HepG2 (cell line): ENCODE results near the gene SYTL2. TPM values are rescaled to one million over a fixed set of nuclear protein-coding genes. Genes with fewer than 3 reads are reported as not detected.

ENCODE experiments used
- ARNT ChIP-seq: fragments of 450-650 bp; IDR thresholded peaks from 2 replicates; pipeline ENCODE4 v1.6.1; 2017
- BCL6 ChIP-seq: IDR thresholded peaks from 2 replicates; pipeline ENCODE4 v1.6.1; 2016; ENCODE audit warnings: missing genetic modification reagents, missing compliant biosample characterization
- ELF1 ChIP-seq: sonication (generic); formaldehyde crosslinking; IDR thresholded peaks from 2 replicates; pipeline ENCODE4 v1.4.0; 2020; ENCODE audit warnings: missing genetic modification reagents
- FOXJ3 ChIP-seq: sonication (generic); formaldehyde crosslinking; IDR thresholded peaks from 2 replicates; pipeline ENCODE4 v1.4.0; 2020; ENCODE audit warnings: missing genetic modification reagents, mild to moderate bottlenecking, borderline replicate concordance
- GATAD1 ChIP-seq: IDR thresholded peaks from 2 replicates; pipeline ENCODE4 v1.6.1; 2016; ENCODE audit warnings: missing genetic modification reagents, missing compliant biosample characterization
- HHEX ChIP-seq: IDR thresholded peaks from 2 replicates; pipeline ENCODE4 v1.6.1; 2016; ENCODE audit warnings: control low read depth
- NFE2L2 ChIP-seq: fragments of 150-350 bp; IDR thresholded peaks from 2 replicates; pipeline ENCODE4 v1.6.1; 2014; ENCODE audit warnings: low read length
- NR3C1 ChIP-seq: sonication (generic); formaldehyde crosslinking; IDR thresholded peaks from 2 replicates; pipeline ENCODE4 v1.4.0; 2020; ENCODE audit warnings: missing genetic modification reagents
- PHF8 ChIP-seq: sonication (generic); formaldehyde crosslinking; IDR thresholded peaks from 2 replicates; pipeline ENCODE4 v1.5.0; 2020; ENCODE audit warnings: missing genetic modification reagents
- PPARG ChIP-seq: conservative IDR thresholded peaks from 2 replicates; pipeline ENCODE4 v1.6.1; 2016; ENCODE audit warnings: missing biosample characterization, missing genetic modification reagents
- RORA ChIP-seq: sonication (generic); formaldehyde crosslinking; IDR thresholded peaks from 2 replicates; pipeline ENCODE4 v1.5.0; 2020; ENCODE audit warnings: mild to moderate bottlenecking, missing genetic modification reagents, moderate library complexity
- SALL1 ChIP-seq: sonication (generic); formaldehyde crosslinking; IDR thresholded peaks from 2 replicates; pipeline ENCODE4 v1.8.0; 2022; ENCODE audit warnings: mild to moderate bottlenecking, missing genetic modification reagents
- SIN3B ChIP-seq: fragments of 150-350 bp; IDR thresholded peaks from 2 replicates; pipeline ENCODE4 v1.6.1; 2014; ENCODE audit warnings: low read length
- SMC3 ChIP-seq: IDR thresholded peaks from 2 replicates; pipeline ENCODE4 v1.6.1; 2011; ENCODE audit warnings: low read length, improper control_type of control experiment
- ZNF30 ChIP-seq: sonication (generic); formaldehyde crosslinking; IDR thresholded peaks from 2 replicates; pipeline ENCODE4 v1.5.0; 2020; ENCODE audit warnings: mild to moderate bottlenecking, missing genetic modification reagents
- ZNF33B ChIP-seq: sonication (generic); formaldehyde crosslinking; IDR thresholded peaks from 2 replicates; pipeline ENCODE4 v1.5.1; 2020; ENCODE audit warnings: mild to moderate bottlenecking, missing genetic modification reagents
- ZNF674 ChIP-seq: sonication (generic); formaldehyde crosslinking; IDR thresholded peaks from 2 replicates; pipeline ENCODE4 v1.5.0; 2020; ENCODE audit warnings: low read depth, mild to moderate bottlenecking, missing genetic modification reagents
- ZNF772 ChIP-seq: sonication (generic); formaldehyde crosslinking; IDR thresholded peaks from 2 replicates; pipeline ENCODE4 v1.5.0; 2020; ENCODE audit warnings: mild to moderate bottlenecking, missing genetic modification reagents
- ZNF83 ChIP-seq: sonication (generic); formaldehyde crosslinking; IDR thresholded peaks from 2 replicates; pipeline ENCODE4 v1.4.0; 2020; ENCODE audit warnings: missing genetic modification reagents, mild to moderate bottlenecking, borderline replicate concordance
- ZSCAN9 ChIP-seq: IDR thresholded peaks from 2 replicates; pipeline ENCODE4 v1.6.1; 2016; ENCODE audit warnings: borderline replicate concordance
- polyA plus RNA-seq, 8 experiments: library from polyadenylated mRNA; depleted of rRNA in 3 of 8; stranded (reverse) in 7 of 8; unstranded in 1 of 8; fragments of >200 nt; fragmentation: Illumina TruSeq in 4 of 8; extraction: Trizol in 4 of 8; gene quantifications; 2 replicates each; pipeline versions ENCODE4 v1.2.1 to v1.2.3, GENCODE V29; 2011 to 2016; ENCODE audit warnings: low read depth in 4 of 8, missing spikeins in 1 of 8, mixed read lengths in 1 of 8; ENCODE audit not compliant: insufficient read depth in 1 of 8
- total RNA-seq, 5 experiments: library from RNA; depleted of rRNA; stranded (reverse); fragments of >200 nt; fragmentation: Illumina TruSeq; extraction: Trizol; gene quantifications; 2 replicates each; pipeline ENCODE4 v1.2.3, GENCODE V29; 2016; ENCODE audit warnings: low read depth in 1 of 5
- TF ChIP-seq, protein P1 (sequence below): sonication (generic); formaldehyde crosslinking; conservative IDR thresholded peaks from 2 replicates; pipeline ENCODE4 v1.4.0; 2020; ENCODE audit warnings: missing genetic modification reagents
- TF ChIP-seq, protein P2 (sequence below): sonication (generic); formaldehyde crosslinking; IDR thresholded peaks from 2 replicates; pipeline ENCODE4 v1.8.1; 2022; ENCODE audit warnings: mild to moderate bottlenecking, missing genetic modification reagents
- TF ChIP-seq, protein P3 (sequence below): IDR thresholded peaks from 2 replicates; pipeline ENCODE4 v1.6.1; 2016; ENCODE audit warnings: mild to moderate bottlenecking, missing biosample characterization, missing genetic modification reagents
- TF ChIP-seq, protein P4 (sequence below): sonication (generic); formaldehyde crosslinking; IDR thresholded peaks from 2 replicates; pipeline ENCODE4 v1.4.0; 2020; ENCODE audit warnings: missing genetic modification reagents
- TF ChIP-seq, protein P5 (sequence below): IDR thresholded peaks from 2 replicates; pipeline ENCODE4 v1.6.1; 2016; ENCODE audit warnings: low read depth, control low read depth

Gene SYTL2
- total and polyA plus RNA-seq, 2 of the 13 experiments (the other 11 are each of a cell fraction or from before 2014, with no cell fraction given), result 0.77 to 0.90 TPM

DNA sequence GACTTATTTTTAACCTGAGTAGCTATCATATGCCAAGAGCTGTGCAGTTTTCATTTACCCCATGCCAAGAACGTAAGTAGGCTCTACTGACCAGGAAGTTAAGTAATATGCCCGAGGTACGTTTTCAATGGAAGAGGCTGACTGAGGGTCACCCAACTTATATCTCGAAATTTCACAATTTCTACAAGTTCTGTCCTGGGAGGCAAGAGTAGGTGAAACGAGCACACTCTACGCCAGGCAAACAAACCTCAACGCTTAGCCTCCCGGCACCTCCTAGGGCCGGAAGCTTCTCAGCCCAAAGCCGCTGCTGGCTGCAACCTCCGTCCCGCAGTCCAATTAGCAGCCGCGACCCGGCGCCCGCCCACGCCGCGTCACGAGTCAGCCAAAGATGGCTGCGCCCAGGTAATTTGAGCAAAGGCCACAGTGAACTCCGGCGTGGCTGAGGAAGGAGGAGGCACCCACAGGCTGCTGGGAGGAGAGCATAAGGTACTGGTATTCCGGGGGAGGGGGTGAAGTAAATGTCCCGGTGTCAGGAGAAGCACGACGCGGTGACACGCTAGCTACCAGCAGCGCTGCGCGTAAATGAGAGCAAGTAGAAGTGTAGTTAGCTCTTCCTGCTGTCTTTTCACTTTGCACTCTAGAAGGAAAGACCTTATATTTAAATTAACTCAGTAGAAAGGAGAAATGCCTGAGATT is 163.2 kb downstream of the SYTL2 start, which contains the start of gene TMEM126A (continued):
- TF ChIP-seq FOXJ3 (CRISPR knock-in tag) (no peak), GATAD1 (CRISPR knock-in tag) (peak; percentile 95), SIN3B (peak; percentile 82), ZNF772 (CRISPR knock-in tag) (peak; percentile 70), PHF8 (CRISPR knock-in tag) (peak; percentile 85), NFE2L2 (no peak), PPARG (peak; percentile 80), ZSCAN9 (CRISPR knock-in tag) (no peak; the same call in 1 of the 2 replicates), RORA (CRISPR knock-in tag) (no peak), ZNF30 (CRISPR knock-in tag) (no peak), NR3C1 (CRISPR knock-in tag) (no peak), ZNF83 (no peak), ZNF674 (0 out of 2 replicates have a peak, but pooled peaks have one; percentile 56), ARNT (no peak), SMC3 (no peak), ELF1 (peak; percentile 80), ZNF33B (CRISPR knock-in tag) (0 out of 2 replicates have a peak, but pooled peaks have one; percentile 61), BCL6 (CRISPR knock-in tag) (0 out of 2 replicates have a peak, but pooled peaks have one; percentile 7), HHEX (CRISPR knock-in tag) (no peak), SALL1 (peak; percentile 86; the same call in 1 of the 2 replicates)
- TF ChIP-seq, protein P1, sequence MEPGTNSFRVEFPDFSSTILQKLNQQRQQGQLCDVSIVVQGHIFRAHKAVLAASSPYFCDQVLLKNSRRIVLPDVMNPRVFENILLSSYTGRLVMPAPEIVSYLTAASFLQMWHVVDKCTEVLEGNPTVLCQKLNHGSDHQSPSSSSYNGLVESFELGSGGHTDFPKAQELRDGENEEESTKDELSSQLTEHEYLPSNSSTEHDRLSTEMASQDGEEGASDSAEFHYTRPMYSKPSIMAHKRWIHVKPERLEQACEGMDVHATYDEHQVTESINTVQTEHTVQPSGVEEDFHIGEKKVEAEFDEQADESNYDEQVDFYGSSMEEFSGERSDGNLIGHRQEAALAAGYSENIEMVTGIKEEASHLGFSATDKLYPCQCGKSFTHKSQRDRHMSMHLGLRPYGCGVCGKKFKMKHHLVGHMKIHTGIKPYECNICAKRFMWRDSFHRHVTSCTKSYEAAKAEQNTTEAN, result no peak
- TF ChIP-seq, protein P2, sequence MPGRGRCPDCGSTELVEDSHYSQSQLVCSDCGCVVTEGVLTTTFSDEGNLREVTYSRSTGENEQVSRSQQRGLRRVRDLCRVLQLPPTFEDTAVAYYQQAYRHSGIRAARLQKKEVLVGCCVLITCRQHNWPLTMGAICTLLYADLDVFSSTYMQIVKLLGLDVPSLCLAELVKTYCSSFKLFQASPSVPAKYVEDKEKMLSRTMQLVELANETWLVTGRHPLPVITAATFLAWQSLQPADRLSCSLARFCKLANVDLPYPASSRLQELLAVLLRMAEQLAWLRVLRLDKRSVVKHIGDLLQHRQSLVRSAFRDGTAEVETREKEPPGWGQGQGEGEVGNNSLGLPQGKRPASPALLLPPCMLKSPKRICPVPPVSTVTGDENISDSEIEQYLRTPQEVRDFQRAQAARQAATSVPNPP (CRISPR knock-in tag), result no peak
- TF ChIP-seq, protein P3, sequence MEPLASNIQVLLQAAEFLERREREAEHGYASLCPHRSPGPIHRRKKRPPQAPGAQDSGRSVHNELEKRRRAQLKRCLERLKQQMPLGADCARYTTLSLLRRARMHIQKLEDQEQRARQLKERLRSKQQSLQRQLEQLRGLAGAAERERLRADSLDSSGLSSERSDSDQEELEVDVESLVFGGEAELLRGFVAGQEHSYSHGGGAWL, result peak; percentile 60; the same call in 1 of the 2 replicates
- TF ChIP-seq, protein P4, sequence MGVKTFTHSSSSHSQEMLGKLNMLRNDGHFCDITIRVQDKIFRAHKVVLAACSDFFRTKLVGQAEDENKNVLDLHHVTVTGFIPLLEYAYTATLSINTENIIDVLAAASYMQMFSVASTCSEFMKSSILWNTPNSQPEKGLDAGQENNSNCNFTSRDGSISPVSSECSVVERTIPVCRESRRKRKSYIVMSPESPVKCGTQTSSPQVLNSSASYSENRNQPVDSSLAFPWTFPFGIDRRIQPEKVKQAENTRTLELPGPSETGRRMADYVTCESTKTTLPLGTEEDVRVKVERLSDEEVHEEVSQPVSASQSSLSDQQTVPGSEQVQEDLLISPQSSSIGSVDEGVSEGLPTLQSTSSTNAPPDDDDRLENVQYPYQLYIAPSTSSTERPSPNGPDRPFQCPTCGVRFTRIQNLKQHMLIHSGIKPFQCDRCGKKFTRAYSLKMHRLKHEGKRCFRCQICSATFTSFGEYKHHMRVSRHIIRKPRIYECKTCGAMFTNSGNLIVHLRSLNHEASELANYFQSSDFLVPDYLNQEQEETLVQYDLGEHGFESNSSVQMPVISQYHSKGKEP (CRISPR knock-in tag), result 0 out of 2 replicates have a peak, but pooled peaks have one; percentile 40
- TF ChIP-seq, protein P5, sequence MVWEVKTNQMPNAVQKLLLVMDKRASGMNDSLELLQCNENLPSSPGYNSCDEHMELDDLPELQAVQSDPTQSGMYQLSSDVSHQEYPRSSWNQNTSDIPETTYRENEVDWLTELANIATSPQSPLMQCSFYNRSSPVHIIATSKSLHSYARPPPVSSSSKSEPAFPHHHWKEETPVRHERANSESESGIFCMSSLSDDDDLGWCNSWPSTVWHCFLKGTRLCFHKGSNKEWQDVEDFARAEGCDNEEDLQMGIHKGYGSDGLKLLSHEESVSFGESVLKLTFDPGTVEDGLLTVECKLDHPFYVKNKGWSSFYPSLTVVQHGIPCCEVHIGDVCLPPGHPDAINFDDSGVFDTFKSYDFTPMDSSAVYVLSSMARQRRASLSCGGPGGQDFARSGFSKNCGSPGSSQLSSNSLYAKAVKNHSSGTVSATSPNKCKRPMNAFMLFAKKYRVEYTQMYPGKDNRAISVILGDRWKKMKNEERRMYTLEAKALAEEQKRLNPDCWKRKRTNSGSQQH (CRISPR knock-in tag), result 0 out of 2 replicates have a peak, but pooled peaks have one; percentile 39
